Thoracic aorta (tissue), 2 donors: Measurements from ENCODE around the gene PVALEF. TPM values are rescaled to one million over a fixed set of nuclear protein-coding genes. Genes with fewer than 3 reads are reported as not detected.

Experiments
- ATAC-seq: fragments of 150-250 bp; one replicate; pipeline ENCODE4 v1.8.0; 2017; ENCODE audit warnings: low read depth; ENCODE audit not compliant: insufficient number of reproducible peaks, low FRiP score
- DNase-seq: peaks from one replicate; pipeline ENCODE4 v3.0.0-alpha.2; 2020; ENCODE audit warnings: low spot score
- H3K27ac ChIP-seq, 2 donors: fragments of 200-600 bp; sonication (generic); 1 replicate in 1 of 2; 2 replicates in 1 of 2; pipeline ENCODE4 v1.5.1; 2016; ENCODE audit warnings: mild to moderate bottlenecking in 2 of 2, moderate library complexity in 2 of 2
- H3K27me3 ChIP-seq: fragments of 200-600 bp; sonication (generic); replicated peaks from 2 replicates; pipeline ENCODE4 v1.6.0; 2016; ENCODE audit warnings: mild to moderate bottlenecking; ENCODE audit not compliant: insufficient read depth
- H3K36me3 ChIP-seq: fragments of 200-600 bp; sonication (generic); one replicate; pipeline ENCODE4 v1.5.1; 2016
- H3K4me1 ChIP-seq, 2 donors: fragments of 200-600 bp; sonication (generic); 1 replicate in 1 of 2; 2 replicates in 1 of 2; pipeline versions ENCODE4 v1.5.1 to v1.6.0; 2016; ENCODE audit warnings: low read depth in 2 of 2, mild to moderate bottlenecking in 1 of 2; ENCODE audit not compliant: control insufficient read depth in 1 of 2
- H3K4me3 ChIP-seq: fragments of 200-600 bp; sonication (generic); 2 replicates; pipeline ENCODE4 v1.5.1; 2016; ENCODE audit warnings: mild to moderate bottlenecking
- H3K9me3 ChIP-seq: fragments of 200-600 bp; sonication (generic); 2 replicates; pipeline ENCODE4 v1.5.1; 2016
- total RNA-seq, 2 donors: library from RNA; depleted of rRNA; stranded (reverse); fragments of >200 nt; gene quantifications; one replicate each; pipeline versions ENCODE4 v1.1.0 to v1.2.3, GENCODE V29; 2016
- TF ChIP-seq, protein P1 (sequence below): fragments of 200-600 bp; sonication (generic); IDR thresholded peaks from one replicate; pipeline ENCODE4 v1.5.1; 2019; ENCODE audit warnings: antibody characterized with exemption

Gene PVALEF
- total RNA-seq, 2 donors from 2014 or later = not detected

DNA sequence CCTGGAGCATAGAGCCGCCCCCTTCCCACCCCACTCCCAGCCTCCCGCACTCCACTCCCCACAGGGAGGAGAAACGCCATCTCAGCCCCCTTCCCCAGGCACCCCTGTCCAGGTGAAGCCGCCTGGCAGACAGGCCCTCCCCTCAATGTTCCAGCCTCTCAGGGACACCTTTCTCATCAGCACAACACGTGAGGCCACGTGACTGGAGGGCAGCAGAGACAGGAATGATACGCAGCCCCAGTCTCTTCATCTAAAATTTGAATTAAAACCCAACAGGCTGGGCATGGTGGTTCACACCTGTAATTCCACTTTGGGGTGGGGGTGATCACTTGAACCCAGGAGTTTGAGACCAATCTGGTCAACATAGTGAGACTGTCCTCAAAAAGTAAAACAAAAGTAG, 20.9 kb downstream of the PVALEF start:
- ATAC-seq (no peak), DNase-seq (no peak)
- no peaks in the 10 kb centered on the region for H3K9me3 ChIP-seq
- no peak overlapping the region for H3K27ac ChIP-seq
- H3K4me1 ChIP-seq = no peaks in the 10 kb centered on the region
- H3K4me3 ChIP-seq = no peak overlapping the region
- TF ChIP-seq, protein P1, sequence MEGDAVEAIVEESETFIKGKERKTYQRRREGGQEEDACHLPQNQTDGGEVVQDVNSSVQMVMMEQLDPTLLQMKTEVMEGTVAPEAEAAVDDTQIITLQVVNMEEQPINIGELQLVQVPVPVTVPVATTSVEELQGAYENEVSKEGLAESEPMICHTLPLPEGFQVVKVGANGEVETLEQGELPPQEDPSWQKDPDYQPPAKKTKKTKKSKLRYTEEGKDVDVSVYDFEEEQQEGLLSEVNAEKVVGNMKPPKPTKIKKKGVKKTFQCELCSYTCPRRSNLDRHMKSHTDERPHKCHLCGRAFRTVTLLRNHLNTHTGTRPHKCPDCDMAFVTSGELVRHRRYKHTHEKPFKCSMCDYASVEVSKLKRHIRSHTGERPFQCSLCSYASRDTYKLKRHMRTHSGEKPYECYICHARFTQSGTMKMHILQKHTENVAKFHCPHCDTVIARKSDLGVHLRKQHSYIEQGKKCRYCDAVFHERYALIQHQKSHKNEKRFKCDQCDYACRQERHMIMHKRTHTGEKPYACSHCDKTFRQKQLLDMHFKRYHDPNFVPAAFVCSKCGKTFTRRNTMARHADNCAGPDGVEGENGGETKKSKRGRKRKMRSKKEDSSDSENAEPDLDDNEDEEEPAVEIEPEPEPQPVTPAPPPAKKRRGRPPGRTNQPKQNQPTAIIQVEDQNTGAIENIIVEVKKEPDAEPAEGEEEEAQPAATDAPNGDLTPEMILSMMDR = no peak
- peaks cover 2% of the 10 kb centered on the region for H3K36me3 ChIP-seq
- no peaks in the 10 kb centered on the region for H3K27me3 ChIP-seq

DNA sequence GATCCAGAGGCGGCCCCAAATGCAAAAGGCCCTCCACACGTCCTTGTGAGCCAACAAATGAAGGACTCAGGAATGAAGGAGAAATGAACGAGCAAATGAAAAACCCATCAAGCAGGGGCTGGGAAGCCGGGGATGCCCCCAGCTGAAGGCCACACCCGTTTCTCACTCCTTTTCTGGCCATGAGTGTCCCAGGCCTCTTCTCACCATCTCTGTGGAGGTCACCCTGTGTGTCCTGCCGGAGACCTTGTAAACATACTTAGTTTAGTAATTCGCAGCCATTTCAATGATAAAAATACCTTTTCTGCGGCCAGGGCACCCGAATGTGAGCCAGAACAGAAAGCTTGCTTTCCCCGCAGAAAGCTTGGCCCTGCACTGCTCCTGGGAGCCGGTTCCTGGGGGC, 21.8 kb downstream of the PVALEF start:
- TF ChIP-seq, protein P1 = no peak
- DNase-seq (no peak), ATAC-seq (no peak)
- no peaks in the 10 kb centered on the region for H3K9me3 ChIP-seq
- H3K27ac ChIP-seq = no peak overlapping the region
- peaks cover 2% of the 10 kb centered on the region for H3K36me3 ChIP-seq
- no peak overlapping the region for H3K4me3 ChIP-seq
- H3K4me1 ChIP-seq = no peaks in the 10 kb centered on the region
- H3K27me3 ChIP-seq = no peaks in the 10 kb centered on the region

DNA sequence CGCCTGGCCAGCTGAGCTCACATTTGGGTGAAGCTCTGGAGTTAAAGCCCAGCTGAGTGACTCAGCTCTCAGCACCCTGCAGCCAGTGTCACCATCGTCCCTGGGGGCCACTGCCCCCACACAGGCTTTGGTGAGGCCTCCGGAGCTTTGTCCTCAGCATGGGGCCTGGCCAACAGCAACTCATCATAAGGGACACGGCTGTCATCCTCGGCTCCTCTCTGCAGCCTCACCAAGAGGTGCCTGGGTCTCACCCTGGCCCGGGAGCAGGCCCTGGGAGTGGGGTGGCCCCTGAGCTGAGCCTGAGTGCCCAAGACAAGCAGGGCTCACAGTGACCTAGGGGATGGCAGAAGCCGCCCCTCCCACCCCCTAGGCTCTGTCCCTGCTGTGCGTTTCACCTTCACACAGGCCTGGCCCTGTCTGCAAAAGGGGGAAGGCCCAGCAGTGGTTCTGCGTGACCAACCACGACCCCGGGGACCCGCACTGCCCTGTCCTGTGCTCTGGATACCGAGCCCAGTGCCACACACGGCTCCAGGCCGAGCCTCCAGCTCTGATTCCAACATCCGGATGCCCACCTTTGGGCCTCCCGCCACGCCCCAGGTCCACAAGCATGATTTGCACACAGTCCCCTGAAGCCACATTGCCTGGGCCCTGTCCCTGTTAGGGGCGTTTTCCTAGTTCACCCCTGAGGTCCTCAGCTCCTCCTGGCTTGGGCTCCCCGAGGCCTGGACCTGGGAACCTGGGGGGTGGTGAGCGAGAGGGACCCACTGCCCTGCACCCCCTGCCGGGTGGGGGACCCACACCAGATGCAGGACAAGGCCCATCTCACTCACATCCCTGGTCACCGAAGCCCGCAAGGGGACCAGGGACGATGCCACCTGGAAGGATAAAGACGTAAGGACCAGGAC, 22.5 kb downstream of the PVALEF start:
- no peak overlapping the region for H3K27ac ChIP-seq
- ATAC-seq (no peak), DNase-seq (no peak)
- no peaks in the 10 kb centered on the region for H3K27me3 ChIP-seq
- no peak overlapping the region for H3K4me3 ChIP-seq
- H3K4me1 ChIP-seq = no peaks in the 10 kb centered on the region
- TF ChIP-seq, protein P1 = no peak
- H3K9me3 ChIP-seq = no peaks in the 10 kb centered on the region
- H3K36me3 ChIP-seq = peaks cover 2% of the 10 kb centered on the region

DNA sequence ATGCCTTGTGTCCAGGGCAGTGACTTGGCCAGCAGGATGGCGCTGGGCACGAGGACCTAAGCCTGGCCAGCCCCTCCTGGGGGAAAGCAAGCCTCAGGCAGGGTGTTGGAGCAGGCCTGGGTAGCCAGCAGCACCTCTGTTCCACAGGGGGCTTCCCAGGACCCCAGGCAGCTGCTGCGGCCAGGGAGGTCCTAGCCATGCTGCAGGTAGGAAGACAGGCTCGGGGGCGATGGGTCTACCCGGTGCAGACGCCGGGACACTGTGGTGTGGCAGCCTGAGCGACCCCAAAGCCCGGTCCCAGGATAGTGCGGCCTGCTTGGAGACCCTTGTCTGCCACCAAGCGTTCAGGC, 23.2 kb downstream of the PVALEF start:
- Histone ChIP-seq H3K9me3 (no peaks in the 10 kb centered on the region), H3K4me3 (no peak overlapping the region), H3K27me3 (no peaks in the 10 kb centered on the region), H3K27ac (no peak overlapping the region), H3K4me1 (no peaks in the 10 kb centered on the region), H3K36me3 (peaks cover 2% of the 10 kb centered on the region)
- no peak for ATAC-seq
- no peak for DNase-seq
- TF ChIP-seq, protein P1 = no peak

DNA sequence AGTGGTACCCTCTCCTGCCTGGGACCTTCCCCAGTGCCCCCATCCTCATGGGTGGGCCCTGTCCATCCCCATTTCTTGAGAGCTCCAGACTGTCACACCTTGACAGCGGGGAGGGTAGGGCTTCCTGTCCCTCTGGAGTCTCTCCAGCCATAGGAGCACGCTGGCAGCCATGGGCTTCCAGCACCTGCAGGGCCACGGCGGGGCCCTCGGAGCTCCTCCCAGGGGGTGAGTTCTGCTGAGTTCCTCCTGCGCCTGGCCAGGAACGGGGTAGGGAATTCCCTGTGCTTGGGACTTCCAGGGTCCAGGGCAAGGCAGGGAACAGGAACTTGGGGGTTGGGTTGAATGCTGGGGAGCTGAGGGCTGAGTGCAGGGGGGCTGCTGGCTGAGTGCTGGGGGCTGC, 23.7 kb downstream of the PVALEF start:
- no peak for DNase-seq
- no peak for ATAC-seq
- H3K4me1 ChIP-seq = no peaks in the 10 kb centered on the region
- TF ChIP-seq, protein P1 = no peak
- peaks cover 2% of the 10 kb centered on the region for H3K36me3 ChIP-seq
- H3K27me3 ChIP-seq = no peaks in the 10 kb centered on the region
- H3K9me3 ChIP-seq = no peaks in the 10 kb centered on the region
- H3K4me3 ChIP-seq = no peak overlapping the region
- H3K27ac ChIP-seq = no peak overlapping the region
